HCT116 (cell line): ENCODE results near the gene KCNK4. TPM values are rescaled to one million over a fixed set of nuclear protein-coding genes. Genes with fewer than 3 reads are reported as not detected.

Experiments used
- ATAC-seq: fragments of 200-7000 bp; cut with Tn5 transposase; 2 replicates; pipeline ENCODE4 v1.9.1; 2020; ENCODE audit warnings: mild to moderate bottlenecking, moderate library complexity
- BruUV-seq: library from RNA; stranded (reverse); fragments of 400-500 nt; replicated peaks from 2 replicates; lab custom pipeline; 2021; lab: Mats Ljungman, UMichigan
- CTCF ChIA-PET: fragments of 300-600 bp; sonication (Branson Sonifier 250); formaldehyde crosslinking; loops from one replicate; lab custom pipeline; 2021; ENCODE audit warnings: antibody characterized with exemption; lab: Charles Lee
- POLR2A ChIA-PET: fragments of 300-600, 350-600 bp; sonication (Branson Sonifier 250); formaldehyde crosslinking; loops from one replicate; lab custom pipeline; 2021; ENCODE audit warnings: antibody characterized with exemption; lab: Charles Lee
- RAD21 ChIA-PET, 2 experiments: fragments of 300-600 bp; sonication (Branson Sonifier 250); formaldehyde crosslinking; loops; one replicate each; lab custom pipeline; 2023; ENCODE audit warnings: low total read pairs in 2 of 2; ENCODE audit not compliant: uncharacterized antibody in 2 of 2, unreplicated experiment in 2 of 2, low non-redundant PET in 1 of 2; lab: Charles Lee
- DNase-seq: peaks from one replicate; pipeline ENCODE4 v3.0.0-alpha.2; 2010; ENCODE audit warnings: low read depth, low spot score
- H2AFZ ChIP-seq: fragments of 200-600 bp; shearing (Covaris generic), sonication (generic); 2 replicates; pipeline ENCODE4 v1.6.1; 2017; ENCODE audit warnings: low read depth, mixed run types, mixed read lengths, antibody characterized with exemption, low read length; ENCODE audit not compliant: poor library complexity, severe bottlenecking
- H3K27ac ChIP-seq: 2 replicates; pipeline ENCODE4 v1.5.1; 2012; ENCODE audit warnings: low read depth, low read length
- H3K27me3 ChIP-seq: fragments of 200-600 bp; sonication (generic); 2 replicates; pipeline ENCODE4 v1.6.1; 2016; ENCODE audit warnings: mixed run types, low read length, mixed read lengths; ENCODE audit not compliant: insufficient read depth
- H3K36me3 ChIP-seq, 2 experiments: fragments of 200-500 bp in 1 of 2; fragments of 200-600 bp in 1 of 2; sonication (Bioruptor generic) in 1 of 2; sonication (generic) in 1 of 2; 2 replicates each; pipeline versions ENCODE4 v1.5.1 to v1.6.1; 2014 to 2016; ENCODE audit warnings: low read length in 2 of 2, inconsistent platforms in 1 of 2, mixed read lengths in 1 of 2, mixed run types in 1 of 2; ENCODE audit not compliant: insufficient read depth in 2 of 2, control insufficient read depth in 1 of 2
- H3K4me1 ChIP-seq, 2 experiments: fragments of 200-600 bp in 1 of 2; sonication (generic) in 1 of 2; 2 replicates each; pipeline versions ENCODE4 v1.5.1 to v1.6.1; 2012 to 2017; ENCODE audit warnings: low read length in 2 of 2, inconsistent platforms in 1 of 2, mild to moderate bottlenecking in 1 of 2, mixed read lengths in 1 of 2, mixed run types in 1 of 2, moderate library complexity in 1 of 2; ENCODE audit not compliant: insufficient read depth in 2 of 2, control insufficient read depth in 1 of 2
- H3K4me2 ChIP-seq: fragments of 200-600 bp; sonication (generic); 2 replicates; pipeline ENCODE4 v1.6.1; 2017; ENCODE audit warnings: mixed run types, low read length, mixed read lengths
- H3K4me3 ChIP-seq, 2 experiments: fragments of 200-600 bp in 1 of 2; sonication (generic) in 1 of 2; replicated peaks in 1 of 2; 2 replicates each; pipeline ENCODE4 v1.5.1; 2011 to 2016; ENCODE audit warnings: low read length in 2 of 2, control low read depth in 1 of 2, low read depth in 1 of 2, mild to moderate bottlenecking in 1 of 2, mixed read lengths in 1 of 2, mixed run types in 1 of 2
- H3K79me2 ChIP-seq: fragments of 200-600 bp; sonication (generic); 2 replicates; pipeline ENCODE4 v1.6.1; 2017; ENCODE audit warnings: mild to moderate bottlenecking, mixed run types, low read length, moderate library complexity, mixed read lengths; ENCODE audit not compliant: insufficient read depth
- H3K9ac ChIP-seq: fragments of 200-600 bp; sonication (generic); 2 replicates; pipeline ENCODE4 v1.6.1; 2016; ENCODE audit warnings: low read length, mixed read lengths
- H3K9me2 ChIP-seq: fragments of 200-600 bp; sonication (generic), shearing (Covaris generic); 2 replicates; pipeline ENCODE4 v1.6.1; 2017; ENCODE audit warnings: mixed run types, mild to moderate bottlenecking, moderate library complexity; ENCODE audit not compliant: insufficient read depth
- H3K9me3 ChIP-seq, 2 experiments: fragments of 200-500 bp in 1 of 2; fragments of 200-600 bp in 1 of 2; sonication (Bioruptor generic) in 1 of 2; sonication (generic) in 1 of 2; 2 replicates each; pipeline ENCODE4 v1.6.1; 2014 to 2017; ENCODE audit warnings: low read length in 2 of 2, mixed read lengths in 2 of 2, inconsistent platforms in 1 of 2, low read depth in 1 of 2, mild to moderate bottlenecking in 1 of 2, mixed run types in 1 of 2, moderate library complexity in 1 of 2; ENCODE audit not compliant: control insufficient read depth in 1 of 2, insufficient read depth in 1 of 2
- H4K20me1 ChIP-seq: fragments of 200-600 bp; sonication (generic), shearing (Covaris generic); 2 replicates; pipeline ENCODE4 v1.6.1; 2017; ENCODE audit warnings: mixed run types, mild to moderate bottlenecking, moderate library complexity; ENCODE audit not compliant: insufficient read depth
- CBX3 ChIP-seq: IDR thresholded peaks from 2 replicates; pipeline ENCODE4 v1.6.1; 2012; ENCODE audit warnings: low read depth
- EGR1 ChIP-seq: IDR thresholded peaks from 2 replicates; pipeline ENCODE4 v1.6.1; 2012; ENCODE audit warnings: low read depth
- FOSL1 ChIP-seq: IDR thresholded peaks from 2 replicates; pipeline ENCODE4 v1.6.1; 2012; ENCODE audit warnings: low read depth
- POLR2A ChIP-seq: IDR thresholded peaks from 2 replicates; pipeline ENCODE4 v1.7.0; 2011; ENCODE audit warnings: borderline replicate concordance; ENCODE audit not compliant: insufficient read depth, insufficient read length; ENCODE audit errors: extremely low read depth
- RAD21 ChIP-seq: IDR thresholded peaks from 2 replicates; pipeline ENCODE4 v1.6.1; 2012; ENCODE audit warnings: low read depth, mild to moderate bottlenecking
- SIN3A ChIP-seq: IDR thresholded peaks from 2 replicates; pipeline ENCODE4 v1.6.1; 2012; ENCODE audit warnings: low read depth
- SRF ChIP-seq: IDR thresholded peaks from 2 replicates; pipeline ENCODE4 v1.6.1; 2012; ENCODE audit warnings: low read depth
- TCF7L2 ChIP-seq: IDR thresholded peaks from 2 replicates; pipeline ENCODE4 v1.7.0; 2011; ENCODE audit warnings: borderline replicate concordance, inconsistent platforms; ENCODE audit not compliant: insufficient read depth, insufficient read length; ENCODE audit errors: extremely low read depth
- intact Hi-C: fragments of 100-400 bp; cut with micrococcal nuclease; formaldehyde crosslinking; loops from 2 replicates; pipeline ENCODE4 v1.10.0; 2022
- total RNA-seq: library from RNA; stranded (reverse); gene quantifications from one replicate; pipeline ENCODE4 v1.2.1, GENCODE V29; 2021; ENCODE audit not compliant: unreplicated experiment
- TF ChIP-seq, protein P1 (sequence below): IDR thresholded peaks from 2 replicates; pipeline ENCODE4 v1.6.1; 2012; ENCODE audit warnings: low read depth

Gene KCNK4
- total RNA-seq, 1 experiment from 2014 or later, result not detected

DNA sequence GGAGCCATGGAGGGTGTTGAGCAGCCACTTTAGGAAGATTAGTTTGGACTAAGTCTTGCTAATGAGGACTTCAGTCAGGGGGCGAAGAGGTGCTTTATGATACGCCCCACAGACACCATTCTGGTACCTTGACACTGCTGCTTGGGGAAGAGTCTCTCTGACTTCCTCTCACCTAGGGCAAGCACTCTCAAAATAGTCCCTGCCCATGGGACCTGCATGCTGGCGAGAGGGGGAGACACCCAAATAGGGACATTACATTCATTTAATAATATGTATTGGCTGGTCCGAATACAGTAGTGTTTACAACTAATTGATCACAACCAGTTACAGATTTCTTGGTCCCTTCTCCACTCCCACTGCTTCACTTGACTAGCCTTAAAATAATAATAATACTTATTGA is 4.7 kb downstream of the KCNK4 start:
- Histone ChIP-seq H3K9me3 (no peaks in the 10 kb centered on the region), H3K4me3 (no peak overlapping the region), H3K9me2 (no peaks in the 10 kb centered on the region), H3K79me2 (no peaks in the 10 kb centered on the region), H3K36me3 (no peaks in the 10 kb centered on the region), H3K4me1 (peaks cover 0 to 13% of the 10 kb centered on the region in 2 experiments; a peak in 2 of 4 replicates), H2AFZ (no peak overlapping the region), H3K9ac (no peak overlapping the region), H3K4me2 (no peak overlapping the region), H3K27me3 (no peaks in the 10 kb centered on the region), H3K27ac (no peak overlapping the region), H4K20me1 (no peaks in the 10 kb centered on the region)
- ATAC-seq, result no peak
- RAD21 ChIA-PET, result no interaction called here
- POLR2A ChIA-PET, result no interaction called here
- CTCF ChIA-PET, result interaction anchor here (0.7 to 1.1 kb wide), 2 partner anchors 9 to 11 kb away, joined by 3 read pairs; no protein-coding TSS in a partner anchor
- BruUV-seq, result no TSS peak
- TF ChIP-seq FOSL1 (no peak), RAD21 (no peak), SIN3A (no peak)
- TF ChIP-seq, protein P1, sequence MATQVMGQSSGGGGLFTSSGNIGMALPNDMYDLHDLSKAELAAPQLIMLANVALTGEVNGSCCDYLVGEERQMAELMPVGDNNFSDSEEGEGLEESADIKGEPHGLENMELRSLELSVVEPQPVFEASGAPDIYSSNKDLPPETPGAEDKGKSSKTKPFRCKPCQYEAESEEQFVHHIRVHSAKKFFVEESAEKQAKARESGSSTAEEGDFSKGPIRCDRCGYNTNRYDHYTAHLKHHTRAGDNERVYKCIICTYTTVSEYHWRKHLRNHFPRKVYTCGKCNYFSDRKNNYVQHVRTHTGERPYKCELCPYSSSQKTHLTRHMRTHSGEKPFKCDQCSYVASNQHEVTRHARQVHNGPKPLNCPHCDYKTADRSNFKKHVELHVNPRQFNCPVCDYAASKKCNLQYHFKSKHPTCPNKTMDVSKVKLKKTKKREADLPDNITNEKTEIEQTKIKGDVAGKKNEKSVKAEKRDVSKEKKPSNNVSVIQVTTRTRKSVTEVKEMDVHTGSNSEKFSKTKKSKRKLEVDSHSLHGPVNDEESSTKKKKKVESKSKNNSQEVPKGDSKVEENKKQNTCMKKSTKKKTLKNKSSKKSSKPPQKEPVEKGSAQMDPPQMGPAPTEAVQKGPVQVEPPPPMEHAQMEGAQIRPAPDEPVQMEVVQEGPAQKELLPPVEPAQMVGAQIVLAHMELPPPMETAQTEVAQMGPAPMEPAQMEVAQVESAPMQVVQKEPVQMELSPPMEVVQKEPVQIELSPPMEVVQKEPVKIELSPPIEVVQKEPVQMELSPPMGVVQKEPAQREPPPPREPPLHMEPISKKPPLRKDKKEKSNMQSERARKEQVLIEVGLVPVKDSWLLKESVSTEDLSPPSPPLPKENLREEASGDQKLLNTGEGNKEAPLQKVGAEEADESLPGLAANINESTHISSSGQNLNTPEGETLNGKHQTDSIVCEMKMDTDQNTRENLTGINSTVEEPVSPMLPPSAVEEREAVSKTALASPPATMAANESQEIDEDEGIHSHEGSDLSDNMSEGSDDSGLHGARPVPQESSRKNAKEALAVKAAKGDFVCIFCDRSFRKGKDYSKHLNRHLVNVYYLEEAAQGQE, result no peak
- DNase-seq, result no peak
- intact Hi-C loops, result no loop called here

DNA sequence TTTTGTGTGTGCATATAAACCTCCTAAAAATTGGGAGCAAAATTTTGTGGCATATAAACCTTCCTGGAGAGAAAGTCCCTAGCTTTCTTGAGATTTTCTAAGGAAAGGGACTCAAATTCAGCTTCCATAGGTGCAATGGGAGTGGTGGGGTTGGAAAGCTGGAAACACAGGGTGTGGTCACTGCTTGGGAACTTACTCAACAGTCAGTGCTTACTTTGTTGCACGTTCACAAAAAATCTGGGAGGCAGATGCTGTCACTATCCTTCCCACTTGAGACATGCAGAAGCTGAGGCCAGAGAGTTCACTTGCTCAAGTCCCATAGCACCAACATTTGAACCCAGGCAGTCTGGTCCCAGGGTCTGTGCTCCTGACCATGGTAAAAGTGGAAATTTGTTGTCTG is 5.1 kb downstream of the KCNK4 start:
- ChIA-PET RAD21 (no interaction called here), POLR2A (no interaction called here), CTCF (interaction anchor here (1.1 kb wide), 1 partner anchor 8 kb away, joined by 3 read pairs; no protein-coding TSS in a partner anchor)
- no peak for ATAC-seq
- intact Hi-C loops, result no loop called here
- H3K27me3 ChIP-seq, result no peaks in the 10 kb centered on the region
- H3K4me2 ChIP-seq, result peak overlapping the region; percentile 17; the same call in 1 of the 2 replicates
- H3K27ac ChIP-seq, result no peak overlapping the region
- no peaks in the 10 kb centered on the region for H3K36me3 ChIP-seq
- H3K4me3 ChIP-seq, result no peak overlapping the region
- no peak overlapping the region for H3K9ac ChIP-seq
- DNase-seq, result no peak
- TF ChIP-seq SIN3A (no peak), POLR2A (no peak), SRF (no peak), TCF7L2 (no peak), RAD21 (no peak), CBX3 (no peak), EGR1 (no peak)
- TF ChIP-seq, protein P1, result no peak
- H2AFZ ChIP-seq, result no peak overlapping the region
- H3K9me3 ChIP-seq, result no peaks in the 10 kb centered on the region
- peaks cover 0 to 18% of the 10 kb centered on the region in 2 experiments; a peak in 2 of 4 replicates for H3K4me1 ChIP-seq
- H4K20me1 ChIP-seq, result no peaks in the 10 kb centered on the region
- no peaks in the 10 kb centered on the region for H3K9me2 ChIP-seq
- H3K79me2 ChIP-seq, result no peaks in the 10 kb centered on the region
- BruUV-seq, result no TSS peak
